Measurements from ENCODE around the gene DTX3L.

Gene DTX3L

DNA sequence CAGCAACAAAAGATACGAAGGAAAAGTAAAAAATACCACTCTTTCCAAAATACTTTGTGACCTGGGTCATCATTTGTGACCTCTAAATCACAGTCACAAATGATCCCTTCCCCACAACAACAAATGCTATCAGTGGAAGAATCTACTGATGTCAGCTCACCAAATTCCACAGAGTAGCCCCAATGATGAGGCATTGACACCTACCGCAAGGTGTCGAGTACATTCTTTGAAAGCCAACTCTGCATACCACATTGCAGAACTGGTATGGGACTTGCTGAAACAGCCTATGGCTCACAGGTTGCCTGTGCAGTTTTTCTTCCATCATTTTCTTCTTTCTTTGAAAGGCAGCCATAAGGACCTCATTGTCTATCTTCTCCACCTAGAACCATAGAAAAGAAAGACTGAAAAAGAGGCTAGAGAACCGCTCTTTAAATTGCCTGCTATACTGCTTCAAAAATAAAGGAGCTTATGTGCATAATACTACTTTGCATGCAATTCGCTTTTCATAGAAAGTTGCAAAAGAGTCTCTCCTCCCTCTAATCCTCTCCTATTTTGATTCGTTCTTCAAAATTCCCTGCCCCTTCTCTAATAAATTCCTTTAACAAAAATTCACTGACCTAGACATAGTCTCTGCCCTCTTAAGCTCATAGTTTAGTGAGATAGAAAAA is 28.0 kb upstream of the DTX3L start:
- H3K4me1 ChIP-seq (ENCODE audit: control insufficient read depth, insufficient read depth, low read length, poor library complexity, severe bottlenecking), result peaks cover 6% of the 10 kb centered on the region
- no peak overlapping the region for H3K4me3 ChIP-seq (ENCODE audit: extremely low read depth, insufficient read depth, low read length, poor library complexity, severe bottlenecking)
- H3K36me3 ChIP-seq (ENCODE audit: control insufficient read depth, insufficient read depth, low read length), result no peaks in the 10 kb centered on the region
- WGBS, 2 experiments (ENCODE audit: insufficient coverage in 2 of 2), result 59 to 60% methylated on average over 5 of the region's 6 CpGs
- no peak overlapping the region for H3K27ac ChIP-seq (ENCODE audit: low read depth, low read length, severe bottlenecking)
- no peaks in the 10 kb centered on the region for H3K9me3 ChIP-seq (ENCODE audit: control insufficient read depth, low read length)

DNA sequence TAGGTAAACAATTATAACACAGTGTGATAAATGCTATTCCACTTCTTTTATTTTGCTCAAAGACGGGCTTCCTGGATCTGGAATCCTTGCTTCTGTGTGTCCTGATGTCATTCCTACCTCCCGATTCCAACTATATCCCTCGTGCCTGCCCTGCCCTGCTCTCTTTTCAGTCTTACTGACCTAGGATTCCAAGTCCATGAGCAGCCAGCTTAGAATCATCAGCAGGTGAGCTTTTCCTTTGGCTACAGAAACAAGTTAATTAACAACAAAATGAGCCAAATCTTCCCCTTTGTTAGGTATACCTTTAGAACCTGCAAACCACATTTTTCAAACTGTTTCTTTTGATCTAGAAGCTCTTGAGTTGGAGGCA is 27.5 kb upstream of the DTX3L start:
- H3K36me3 ChIP-seq (ENCODE audit: control insufficient read depth, insufficient read depth, low read length), result no peaks in the 10 kb centered on the region
- 42 to 53% methylated on average over 3 of the region's 3 CpGs for WGBS, 2 experiments (ENCODE audit: insufficient coverage in 2 of 2)

DNA sequence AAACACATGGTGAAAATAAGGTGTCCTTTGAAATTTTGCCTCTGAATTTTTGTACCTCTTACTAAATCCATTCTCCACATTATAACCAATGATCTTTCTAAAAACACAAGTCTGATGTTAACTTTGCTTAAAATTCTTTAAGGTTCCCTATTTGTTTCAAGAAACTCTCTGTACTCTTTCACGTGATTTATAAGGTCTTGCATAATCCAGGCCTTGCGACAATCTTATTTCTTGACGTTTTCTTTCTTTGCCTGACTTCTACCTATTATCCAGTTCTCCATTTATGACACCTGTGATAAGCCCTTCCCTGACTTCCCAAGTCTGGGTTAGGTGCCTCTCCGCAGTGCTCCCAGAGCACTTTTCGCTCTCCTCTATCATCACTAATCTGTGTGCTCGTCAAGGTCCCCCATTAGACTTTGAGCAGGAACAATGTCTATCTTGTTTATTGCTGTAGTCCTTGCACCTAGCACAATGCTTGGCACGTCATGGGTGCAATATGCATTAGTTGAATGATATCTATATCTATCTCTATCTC is 25.1 kb upstream of the DTX3L start:
- no peaks in the 10 kb centered on the region for H3K36me3 ChIP-seq (ENCODE audit: control insufficient read depth, insufficient read depth, low read length)
- no peak overlapping the region for H3K27ac ChIP-seq (ENCODE audit: low read depth, low read length, severe bottlenecking)
- H3K9me3 ChIP-seq (ENCODE audit: control insufficient read depth, low read length), result no peaks in the 10 kb centered on the region
- WGBS, 2 experiments (ENCODE audit: insufficient coverage in 2 of 2), result 87 to 90% methylated on average over 5 to 6 of the region's 7 CpGs
- H3K4me1 ChIP-seq (ENCODE audit: control insufficient read depth, insufficient read depth, low read length, poor library complexity, severe bottlenecking), result peaks cover under 1% of the 10 kb centered on the region
- H3K4me3 ChIP-seq (ENCODE audit: extremely low read depth, insufficient read depth, low read length, poor library complexity, severe bottlenecking), result no peak overlapping the region

More for the DNA sequence above, 27.5 kb upstream of the DTX3L start:
- H3K4me1 ChIP-seq (ENCODE audit: control insufficient read depth, insufficient read depth, low read length, poor library complexity, severe bottlenecking), result peaks cover 6% of the 10 kb centered on the region
- H3K27ac ChIP-seq (ENCODE audit: low read depth, low read length, severe bottlenecking), result no peak overlapping the region
- H3K4me3 ChIP-seq (ENCODE audit: extremely low read depth, insufficient read depth, low read length, poor library complexity, severe bottlenecking), result no peak overlapping the region
- H3K9me3 ChIP-seq (ENCODE audit: control insufficient read depth, low read length), result no peaks in the 10 kb centered on the region

DNA sequence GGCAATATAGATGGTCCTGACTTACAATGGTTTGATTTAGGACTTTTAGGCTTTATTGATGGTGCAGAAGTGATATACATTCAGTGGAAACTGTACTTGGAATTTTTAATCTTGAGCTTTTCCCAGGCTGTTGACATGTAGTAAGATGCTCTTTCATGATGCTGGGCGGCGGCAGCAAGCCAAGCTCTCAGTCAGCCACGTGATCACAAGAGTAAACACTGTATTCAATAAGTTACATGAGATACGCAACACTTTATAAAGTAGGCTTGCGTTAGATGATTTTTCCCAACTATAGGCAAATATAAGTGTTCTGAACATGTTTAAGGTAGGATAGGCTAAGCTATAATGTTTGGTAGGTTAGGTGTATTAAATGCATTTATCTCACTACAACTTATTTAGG is 18.0 kb upstream of the DTX3L start:
- Histone ChIP-seq H3K36me3 (ENCODE audit: control insufficient read depth, insufficient read depth, low read length) (no peaks in the 10 kb centered on the region), H3K27ac (ENCODE audit: low read depth, low read length, severe bottlenecking) (no peak overlapping the region), H3K4me1 (ENCODE audit: control insufficient read depth, insufficient read depth, low read length, poor library complexity, severe bottlenecking) (no peaks in the 10 kb centered on the region), H3K4me3 (ENCODE audit: extremely low read depth, insufficient read depth, low read length, poor library complexity, severe bottlenecking) (no peak overlapping the region), H3K9me3 (ENCODE audit: control insufficient read depth, low read length) (no peaks in the 10 kb centered on the region)
- WGBS, 2 experiments (ENCODE audit: insufficient coverage in 2 of 2), result 100% methylated on average over 2 of the region's 5 CpGs

DNA sequence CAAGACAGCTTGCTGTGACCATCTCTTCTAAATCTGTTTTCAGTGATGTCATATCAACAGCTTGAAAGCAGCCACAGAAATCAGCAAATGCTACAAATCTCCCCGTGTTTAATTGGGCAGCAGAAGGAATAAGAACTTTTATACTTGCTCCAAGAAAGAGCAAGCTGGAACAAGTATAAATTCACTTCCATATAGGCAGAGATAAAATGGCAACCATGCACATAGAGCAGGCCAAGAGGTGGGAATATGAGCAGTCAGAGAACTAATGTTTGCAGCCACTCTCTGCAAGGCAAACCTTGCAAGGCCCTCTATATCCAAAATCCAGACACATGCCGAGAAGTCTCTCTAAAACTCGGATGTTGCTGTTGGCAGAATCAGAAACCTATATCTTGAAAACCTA is 16.1 kb upstream of the DTX3L start:
- no peak overlapping the region for H3K4me3 ChIP-seq (ENCODE audit: extremely low read depth, insufficient read depth, low read length, poor library complexity, severe bottlenecking)
- H3K9me3 ChIP-seq (ENCODE audit: control insufficient read depth, low read length), result no peaks in the 10 kb centered on the region
- WGBS, 2 experiments (ENCODE audit: insufficient coverage in 2 of 2), result 86 to 100% methylated on average over 1 to 3 of the region's 3 CpGs
- H3K4me1 ChIP-seq (ENCODE audit: control insufficient read depth, insufficient read depth, low read length, poor library complexity, severe bottlenecking), result no peaks in the 10 kb centered on the region
- no peak overlapping the region for H3K27ac ChIP-seq (ENCODE audit: low read depth, low read length, severe bottlenecking)
- H3K36me3 ChIP-seq (ENCODE audit: control insufficient read depth, insufficient read depth, low read length), result no peaks in the 10 kb centered on the region

DNA sequence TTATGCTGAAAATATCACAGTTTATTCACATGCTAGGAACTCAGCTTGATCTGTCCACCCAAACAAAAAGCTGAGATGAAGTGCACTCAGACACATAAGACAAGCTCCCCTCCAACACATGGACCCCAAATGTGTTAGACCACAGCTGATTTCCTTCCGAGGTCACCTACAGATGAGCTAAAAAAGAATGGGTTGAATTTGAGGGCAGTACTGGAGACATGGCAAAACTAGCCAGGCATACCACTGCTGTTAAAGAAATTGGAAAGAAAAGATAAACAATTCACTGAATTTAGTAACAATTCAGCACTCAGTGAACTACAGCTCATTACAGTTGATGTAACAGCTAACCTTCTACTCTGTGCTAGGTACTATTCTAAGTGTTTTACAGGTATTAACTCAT is 15.5 kb upstream of the DTX3L start:
- no CpG with 5 or more reads among the region's 1 CpG for WGBS, 2 experiments (ENCODE audit: insufficient coverage in 2 of 2)
- Histone ChIP-seq H3K27ac (ENCODE audit: low read depth, low read length, severe bottlenecking) (no peak overlapping the region), H3K4me3 (ENCODE audit: extremely low read depth, insufficient read depth, low read length, poor library complexity, severe bottlenecking) (no peak overlapping the region), H3K9me3 (ENCODE audit: control insufficient read depth, low read length) (no peaks in the 10 kb centered on the region), H3K4me1 (ENCODE audit: control insufficient read depth, insufficient read depth, low read length, poor library complexity, severe bottlenecking) (no peaks in the 10 kb centered on the region), H3K36me3 (ENCODE audit: control insufficient read depth, insufficient read depth, low read length) (no peaks in the 10 kb centered on the region)

DNA sequence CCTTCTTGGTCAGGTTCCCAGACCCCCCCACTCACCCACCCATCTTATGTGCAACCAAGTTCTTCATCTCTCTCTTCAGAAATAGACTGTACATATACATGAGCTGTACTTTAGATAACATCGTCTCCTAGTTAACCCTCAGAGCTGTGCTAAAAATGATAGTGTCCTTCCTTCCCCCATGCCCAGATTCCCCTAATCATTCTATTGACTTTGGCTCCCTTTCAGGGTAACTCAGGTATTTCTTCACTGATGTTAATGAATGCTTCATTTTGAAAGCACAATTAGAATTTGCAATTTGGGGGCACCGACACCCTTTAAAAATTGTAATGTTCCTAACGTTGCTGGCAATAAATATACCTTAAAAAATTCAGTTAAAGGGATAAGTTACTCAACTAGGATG is 11.0 kb upstream of the DTX3L start:
- Histone ChIP-seq H3K9me3 (ENCODE audit: control insufficient read depth, low read length) (no peaks in the 10 kb centered on the region), H3K27ac (ENCODE audit: low read depth, low read length, severe bottlenecking) (no peak overlapping the region), H3K4me3 (ENCODE audit: extremely low read depth, insufficient read depth, low read length, poor library complexity, severe bottlenecking) (no peak overlapping the region), H3K36me3 (ENCODE audit: control insufficient read depth, insufficient read depth, low read length) (no peaks in the 10 kb centered on the region), H3K4me1 (ENCODE audit: control insufficient read depth, insufficient read depth, low read length, poor library complexity, severe bottlenecking) (peaks cover 4% of the 10 kb centered on the region)
- WGBS, 2 experiments (ENCODE audit: insufficient coverage in 2 of 2), result 60% methylated on average over 1 of the region's 3 CpGs; no CpG with 5 or more reads in 1 of the 2 experiments

DNA sequence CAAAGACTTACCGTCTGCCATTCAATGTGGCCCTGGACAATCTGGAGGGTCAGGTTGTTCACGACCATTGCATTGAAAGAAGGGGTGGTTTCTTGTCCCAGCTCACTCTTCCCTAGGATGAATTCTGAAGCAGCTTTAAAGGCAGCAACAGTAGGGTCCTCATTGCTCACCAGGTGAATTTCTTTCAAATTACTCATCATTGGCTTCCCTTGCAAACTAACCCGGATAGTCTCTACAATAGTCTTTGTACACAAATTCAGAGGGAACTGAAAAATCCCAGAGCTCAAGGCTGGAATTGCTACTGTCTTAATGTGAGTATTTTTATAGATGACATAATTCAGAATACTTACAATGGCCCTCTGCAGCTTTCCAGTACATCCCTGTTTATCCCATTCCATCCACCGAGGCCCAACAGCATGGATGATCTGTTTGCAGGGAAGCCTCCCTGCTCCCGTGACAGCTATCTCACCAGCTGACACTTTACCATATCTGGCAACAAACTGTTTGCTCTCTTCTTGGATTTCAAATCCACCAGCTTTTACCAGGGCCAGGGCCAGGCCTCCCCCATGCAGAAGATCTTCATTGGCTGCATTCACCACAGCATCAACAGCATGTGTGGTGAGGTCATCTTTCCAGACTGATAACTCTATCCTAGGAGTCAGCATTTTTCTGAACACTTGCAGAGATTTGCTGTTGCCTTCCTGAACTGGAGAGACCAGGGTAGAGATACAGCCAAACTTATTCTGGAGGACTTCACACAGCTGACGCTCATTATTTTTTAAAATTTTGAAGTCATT is 8.7 kb upstream of the DTX3L start:
- peak overlapping the region; percentile 33 for H3K27ac ChIP-seq (ENCODE audit: low read depth, low read length, severe bottlenecking)
- no peaks in the 10 kb centered on the region for H3K36me3 ChIP-seq (ENCODE audit: control insufficient read depth, insufficient read depth, low read length)
- H3K9me3 ChIP-seq (ENCODE audit: control insufficient read depth, low read length), result no peaks in the 10 kb centered on the region
- WGBS, 2 experiments (ENCODE audit: insufficient coverage in 2 of 2), result 79 to 82% methylated on average over 5 to 6 of the region's 6 CpGs
- no peak overlapping the region for H3K4me3 ChIP-seq (ENCODE audit: extremely low read depth, insufficient read depth, low read length, poor library complexity, severe bottlenecking)
- peaks cover 6% of the 10 kb centered on the region for H3K4me1 ChIP-seq (ENCODE audit: control insufficient read depth, insufficient read depth, low read length, poor library complexity, severe bottlenecking)

DNA sequence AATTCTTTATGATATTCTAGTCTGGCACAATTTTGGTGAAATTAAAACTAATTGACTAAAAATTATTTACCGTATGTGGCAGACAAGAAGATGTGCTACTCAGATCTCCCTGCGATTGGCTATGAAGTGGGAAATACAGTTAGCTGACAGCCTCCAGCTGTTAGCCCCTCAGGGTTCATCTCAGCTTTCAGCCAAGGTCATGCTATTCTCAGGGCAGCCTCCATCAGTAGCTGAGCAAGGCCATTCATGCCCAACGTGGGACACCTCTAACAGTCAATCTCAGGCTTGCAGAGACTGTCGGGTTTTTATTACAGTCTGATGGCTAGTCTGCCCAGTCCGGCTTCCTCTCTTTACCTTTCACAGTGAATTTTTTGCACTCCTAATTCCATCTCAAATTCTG is 6.8 kb upstream of the DTX3L start:
- Histone ChIP-seq H3K36me3 (ENCODE audit: control insufficient read depth, insufficient read depth, low read length) (no peaks in the 10 kb centered on the region), H3K4me1 (ENCODE audit: control insufficient read depth, insufficient read depth, low read length, poor library complexity, severe bottlenecking) (peaks cover 6% of the 10 kb centered on the region), H3K27ac (ENCODE audit: low read depth, low read length, severe bottlenecking) (no peak overlapping the region), H3K4me3 (ENCODE audit: extremely low read depth, insufficient read depth, low read length, poor library complexity, severe bottlenecking) (no peak overlapping the region), H3K9me3 (ENCODE audit: control insufficient read depth, low read length) (no peaks in the 10 kb centered on the region)
- 90 to 93% methylated on average over 3 to 5 of the region's 5 CpGs for WGBS, 2 experiments (ENCODE audit: insufficient coverage in 2 of 2)

DNA sequence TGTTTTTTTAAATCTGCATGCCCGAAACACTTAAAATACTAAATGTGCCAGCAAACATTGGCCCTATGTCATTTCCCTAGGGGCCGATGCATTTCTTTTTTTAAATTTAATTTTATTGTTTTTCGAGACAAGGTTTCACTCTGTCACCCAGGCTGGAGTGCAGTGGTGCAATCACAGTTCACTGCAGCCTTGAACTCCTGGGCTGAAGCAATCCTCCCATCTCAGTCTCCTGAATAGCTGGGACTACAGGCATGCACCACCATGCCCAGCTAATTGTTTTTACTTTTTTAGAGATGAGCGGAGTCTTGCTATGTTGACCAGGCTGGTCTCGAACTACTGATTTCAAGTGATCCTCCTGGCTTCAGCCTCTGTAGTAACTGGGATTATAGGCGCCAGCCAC is 5.5 kb upstream of the DTX3L start:
- Histone ChIP-seq H3K27ac (ENCODE audit: low read depth, low read length, severe bottlenecking) (no peak overlapping the region), H3K4me3 (ENCODE audit: extremely low read depth, insufficient read depth, low read length, poor library complexity, severe bottlenecking) (no peak overlapping the region), H3K4me1 (ENCODE audit: control insufficient read depth, insufficient read depth, low read length, poor library complexity, severe bottlenecking) (peaks cover 6% of the 10 kb centered on the region), H3K36me3 (ENCODE audit: control insufficient read depth, insufficient read depth, low read length) (no peaks in the 10 kb centered on the region), H3K9me3 (ENCODE audit: control insufficient read depth, low read length) (no peaks in the 10 kb centered on the region)
- WGBS, 2 experiments (ENCODE audit: insufficient coverage in 2 of 2), result 94 to 95% methylated on average over 3 to 6 of the region's 6 CpGs

DNA sequence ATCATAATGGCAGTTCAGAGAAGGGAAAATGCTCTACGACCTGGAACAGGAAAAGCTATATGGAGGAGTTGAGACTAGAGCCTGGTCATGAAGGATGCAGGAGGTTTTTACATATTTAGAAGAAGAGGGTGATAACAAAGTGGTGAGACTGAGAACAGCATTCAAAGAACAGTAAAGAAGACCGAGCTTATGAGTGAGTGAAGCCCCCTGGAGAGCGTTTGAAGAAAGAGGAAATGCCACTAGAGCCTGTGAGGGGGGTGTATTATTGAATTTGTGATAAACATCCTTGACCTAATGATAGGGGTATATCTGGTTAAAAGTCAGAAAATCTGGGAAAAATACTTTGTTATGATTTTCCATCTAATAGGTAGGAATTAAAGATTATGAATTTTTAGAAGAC is 4.2 kb upstream of the DTX3L start:
- WGBS, 2 experiments (ENCODE audit: insufficient coverage in 2 of 2), result 44 to 52% methylated on average over 3 of the region's 3 CpGs
- Histone ChIP-seq H3K4me3 (ENCODE audit: extremely low read depth, insufficient read depth, low read length, poor library complexity, severe bottlenecking) (no peak overlapping the region), H3K4me1 (ENCODE audit: control insufficient read depth, insufficient read depth, low read length, poor library complexity, severe bottlenecking) (peaks cover 6% of the 10 kb centered on the region), H3K36me3 (ENCODE audit: control insufficient read depth, insufficient read depth, low read length) (no peaks in the 10 kb centered on the region), H3K9me3 (ENCODE audit: control insufficient read depth, low read length) (no peaks in the 10 kb centered on the region), H3K27ac (ENCODE audit: low read depth, low read length, severe bottlenecking) (no peak overlapping the region)

Measured in mesodermal cell (in vitro differentiated cells).